H1 (cell line): ENCODE results near the gene BPIFB3. TPM values are rescaled to one million over a fixed set of nuclear protein-coding genes. Genes with fewer than 3 reads are reported as not detected.

Experiments used
- CTCF ChIA-PET: fragments of 300-600 bp; sonication (Branson Sonifier 250); formaldehyde crosslinking; loops from one replicate; lab custom pipeline; 2021; ENCODE audit not compliant: partially characterized antibody; lab: Charles Lee
- POLR2A ChIA-PET: fragments of 300-600 bp; sonication (Branson Sonifier 250); formaldehyde crosslinking; loops from one replicate; lab custom pipeline; 2021; ENCODE audit warnings: inconsistent platforms; ENCODE audit not compliant: partially characterized antibody; lab: Charles Lee
- DNase-seq, 2 experiments: peaks; one replicate each; pipeline versions ENCODE4 v3.0.0 to v3.0.0-alpha.2; 2010 to 2022; ENCODE audit warnings: low spot score in 2 of 2, low read depth in 1 of 2, mixed read lengths in 1 of 2
- FAIRE-seq: peaks from 2 replicates; lab custom pipeline; 2011; peaks lifted over from hg19 to GRCh38; lab: Jason Lieb, UNC
- H2AFZ ChIP-seq: 2 replicates; pipeline ENCODE4 v1.8.1; 2012; ENCODE audit warnings: low read length, inconsistent platforms
- H2AK5ac ChIP-seq: 2 replicates; pipeline ENCODE4 v1.6.1; 2013; ENCODE audit warnings: low read depth, low read length
- H2BK120ac ChIP-seq: replicated peaks from 2 replicates; pipeline ENCODE3; 2013; ENCODE audit warnings: low read depth, low read length, inconsistent platforms
- H2BK12ac ChIP-seq: 2 replicates; pipeline ENCODE4 v1.6.1; 2013; ENCODE audit warnings: low read depth, low read length
- H2BK15ac ChIP-seq: 2 replicates; pipeline ENCODE4 v1.6.1; 2013; ENCODE audit warnings: low read length
- H2BK20ac ChIP-seq: 2 replicates; pipeline ENCODE4 v1.6.1; 2013; ENCODE audit warnings: low read length
- H2BK5ac ChIP-seq: 2 replicates; pipeline ENCODE4 v1.6.1; 2013; ENCODE audit warnings: low read depth, low read length
- H3K14ac ChIP-seq: 2 replicates; pipeline ENCODE4 v1.6.1; 2013; ENCODE audit warnings: inconsistent platforms; ENCODE audit not compliant: insufficient read length
- H3K18ac ChIP-seq: 2 replicates; pipeline ENCODE4 v1.6.1; 2013; ENCODE audit warnings: low read length; ENCODE audit errors: extremely low read depth
- H3K23ac ChIP-seq: 2 replicates; pipeline ENCODE4 v1.6.1; 2013; ENCODE audit warnings: inconsistent platforms; ENCODE audit not compliant: insufficient read length
- H3K23me2 ChIP-seq: 2 replicates; pipeline ENCODE4 v1.6.1; 2013; ENCODE audit warnings: low read depth, low read length
- H3K27ac ChIP-seq: 2 replicates; pipeline ENCODE4 v1.6.1; 2011; ENCODE audit warnings: low read depth, low read length, inconsistent platforms
- H3K27me3 ChIP-seq, 4 experiments: replicated peaks in 1 of 4; 1 replicate in 1 of 4; 2 replicates in 3 of 4; pipeline versions ENCODE4 v1.6.1 to v1.8.1; 2011 to 2013; ENCODE audit warnings: low read length in 3 of 4, mild to moderate bottlenecking in 3 of 4, inconsistent platforms in 2 of 4, mixed read lengths in 2 of 4, moderate library complexity in 1 of 4; ENCODE audit not compliant: control insufficient read depth in 3 of 4, insufficient read depth in 3 of 4; ENCODE audit errors: extremely low read depth in 1 of 4
- H3K36me3 ChIP-seq, 4 experiments: 2 replicates each; pipeline versions ENCODE4 v1.6.1 to v1.8.1; 2011 to 2013; ENCODE audit warnings: mild to moderate bottlenecking in 4 of 4, low read length in 3 of 4, moderate library complexity in 2 of 4, control low read depth in 1 of 4, inconsistent platforms in 1 of 4; ENCODE audit not compliant: insufficient read depth in 4 of 4, control insufficient read depth in 2 of 4
- H3K4ac ChIP-seq: replicated peaks from 2 replicates; pipeline ENCODE3; 2013; ENCODE audit warnings: low read length, low read depth, mixed read lengths, inconsistent platforms; ENCODE audit not compliant: insufficient read length
- H3K4me1 ChIP-seq, 4 experiments: replicated peaks in 1 of 4; 1 replicate in 1 of 4; 2 replicates in 3 of 4; pipeline versions ENCODE4 v1.6.1 to v1.8.1; 2011 to 2013; ENCODE audit warnings: low read length in 3 of 4, inconsistent platforms in 2 of 4, mixed read lengths in 1 of 4; ENCODE audit not compliant: insufficient read depth in 4 of 4, control insufficient read depth in 3 of 4
- H3K4me2 ChIP-seq, 2 experiments: 2 replicates each; pipeline versions ENCODE4 v1.6.1 to v1.8.1; 2011 to 2013; ENCODE audit warnings: low read depth in 2 of 2, low read length in 2 of 2, control low read depth in 1 of 2, inconsistent platforms in 1 of 2, mild to moderate bottlenecking in 1 of 2; ENCODE audit not compliant: insufficient read depth in 1 of 2
- H3K4me3 ChIP-seq, 4 experiments: fragments of 200-600, 300-600 bp in 1 of 4; sonication (generic), shearing (Covaris generic), sonication (Bioruptor Twin) in 1 of 4; 2 replicates each; pipeline versions ENCODE4 v1.5.1 to v1.8.1; 2011 to 2016; ENCODE audit warnings: low read length in 4 of 4, low read depth in 3 of 4, control low read depth in 2 of 4, inconsistent platforms in 2 of 4, mild to moderate bottlenecking in 2 of 4, mixed read lengths in 1 of 4, moderate library complexity in 1 of 4; ENCODE audit not compliant: insufficient read depth in 2 of 4; ENCODE audit errors: extremely low read depth in 1 of 4
- H3K56ac ChIP-seq: replicated peaks from 2 replicates; pipeline ENCODE3; 2013; ENCODE audit warnings: low read depth, mild to moderate bottlenecking, mixed read lengths, low read length, inconsistent platforms; ENCODE audit not compliant: insufficient read length
- H3K79me1 ChIP-seq: 2 replicates; pipeline ENCODE4 v1.6.1; 2013; ENCODE audit warnings: low read depth, low read length, control low read depth
- H3K79me2 ChIP-seq, 2 experiments: 2 replicates each; pipeline versions ENCODE4 v1.6.1 to v1.8.1; 2012 to 2013; ENCODE audit warnings: low read length in 2 of 2, mild to moderate bottlenecking in 2 of 2, inconsistent platforms in 1 of 2; ENCODE audit not compliant: insufficient read depth in 2 of 2, control insufficient read depth in 1 of 2
- H3K9ac ChIP-seq, 4 experiments: replicated peaks in 1 of 4; 1 replicate in 1 of 4; 2 replicates in 3 of 4; pipeline versions ENCODE4 v1.6.1 to v1.8.1; 2011 to 2013; ENCODE audit warnings: low read depth in 3 of 4, low read length in 3 of 4, control low read depth in 2 of 4, mild to moderate bottlenecking in 2 of 4, moderate library complexity in 2 of 4, inconsistent platforms in 1 of 4; ENCODE audit errors: extremely low read depth in 1 of 4
- H3K9me3 ChIP-seq, 2 experiments: 2 replicates each; pipeline versions ENCODE4 v1.6.1 to v1.8.1; 2012 to 2013; ENCODE audit warnings: mild to moderate bottlenecking in 2 of 2, moderate library complexity in 2 of 2, control low read depth in 1 of 2, inconsistent platforms in 1 of 2, low read depth in 1 of 2, low read length in 1 of 2, mixed read lengths in 1 of 2; ENCODE audit not compliant: insufficient read depth in 2 of 2
- H4K20me1 ChIP-seq, 2 experiments: replicated peaks in 1 of 2; 2 replicates each; pipeline versions ENCODE3 to v1.8.1; 2011 to 2013; ENCODE audit warnings: inconsistent platforms in 2 of 2, low read length in 2 of 2, mild to moderate bottlenecking in 1 of 2; ENCODE audit not compliant: insufficient read depth in 2 of 2, control insufficient read depth in 1 of 2
- H4K5ac ChIP-seq: 2 replicates; pipeline ENCODE4 v1.6.1; 2013; ENCODE audit warnings: low read length, low read depth, mixed read lengths, inconsistent platforms; ENCODE audit not compliant: insufficient read length
- H4K8ac ChIP-seq: 2 replicates; pipeline ENCODE4 v1.8.0; 2013; ENCODE audit warnings: mild to moderate bottlenecking, moderate library complexity, low read length, inconsistent platforms; ENCODE audit not compliant: insufficient read depth; ENCODE audit errors: extremely low read depth
- H4K91ac ChIP-seq: replicated peaks from 2 replicates; pipeline ENCODE3; 2013; ENCODE audit warnings: low read length, mixed read lengths, inconsistent platforms; ENCODE audit not compliant: insufficient read length
- GABPA ChIP-seq: IDR thresholded peaks from 2 replicates; pipeline ENCODE4 v1.6.1; 2011; ENCODE audit warnings: mild to moderate bottlenecking, low read length, moderate library complexity, borderline replicate concordance; ENCODE audit not compliant: insufficient read depth
- RFX5 ChIP-seq: IDR thresholded peaks from 2 replicates; pipeline ENCODE4 v1.6.1; 2011; ENCODE audit warnings: low read depth, low read length, improper control_type of control experiment, borderline replicate concordance
- SP4 ChIP-seq: IDR thresholded peaks from 2 replicates; pipeline ENCODE4 v1.6.1; 2012; ENCODE audit warnings: low read length, inconsistent platforms
- SUZ12 ChIP-seq: fragments of 200-600 bp; sonication (generic); IDR thresholded peaks from 2 replicates; pipeline ENCODE4 v1.6.1; 2012; ENCODE audit warnings: mild to moderate bottlenecking, inconsistent platforms, low read length, moderate library complexity, mixed read lengths
- WGBS, 2 experiments: shearing (Covaris generic) in 1 of 2; methylation state at CpG; one replicate each; pipeline versions ENCODE4 v1.1.6 to v1.1.7; 2013 to 2015; ENCODE audit warnings: low lambda C conversion rate in 2 of 2, mixed read lengths in 2 of 2, inconsistent platforms in 1 of 2, low coverage in 1 of 2, missing lambda C conversion rate in 1 of 2; ENCODE audit not compliant: insufficient replicate concordance in 2 of 2, insufficient coverage in 1 of 2, insufficient read length in 1 of 2; ENCODE audit errors: extremely low coverage in 1 of 2, missing lambda C conversion rate in 1 of 2; 5-methylcytosine and 5-hydroxymethylcytosine counted together
- polyA plus RNA-seq, 7 experiments: library from polyadenylated mRNA; depleted of rRNA in 3 of 7; stranded (reverse) in 5 of 7; unstranded in 2 of 7; fragments of >200 nt in 5 of 7; fragments of 200-250 nt in 2 of 7; gene quantifications; 1 replicate in 5 of 7; 2 replicates in 1 of 7; 4 replicates in 1 of 7; pipeline versions ENCODE4 v1.2.1 to v1.2.3, GENCODE V29; 2011 to 2013; ENCODE audit warnings: missing spikeins in 2 of 7, mixed read lengths in 2 of 7
- total RNA-seq: library from RNA; stranded (reverse); fragmentation: NEBNext Ultra II Directional; extraction: Animal tissue kit (Norgen Biotek cat#: 25700); gene quantifications from 2 replicates; pipeline ENCODE4 v1.2.1, GENCODE V29; 2021

BPIFB3 gene
- total and polyA plus RNA-seq, 2 of the 8 experiments (the other 6 are each of a cell fraction or from before 2014, with no cell fraction given): not detected

GRCh38 chr20:33024243-33024560, 29.5 kb upstream of the BPIFB3 start:
- Histone ChIP-seq H3K4ac (no peak overlapping the region), H3K23ac (no peak overlapping the region), H4K5ac (no peak overlapping the region), H2BK20ac (no peak overlapping the region), H2AK5ac (no peak overlapping the region), H2BK5ac (no peak overlapping the region), H3K9ac (no peak overlapping the region), H2BK12ac (no peak overlapping the region), H3K14ac (no peak overlapping the region), H3K79me1 (no peaks in the 10 kb centered on the region), H4K91ac (no peak overlapping the region), H2BK120ac (no peak overlapping the region), H4K8ac (no peak overlapping the region), H3K27ac (no peak overlapping the region), H3K79me2 (no peaks in the 10 kb centered on the region), H2BK15ac (no peak overlapping the region), H3K27me3 (no peaks in the 10 kb centered on the region), H3K4me3 (no peak overlapping the region), H2AFZ (no peak overlapping the region), H3K4me1 (no peaks in the 10 kb centered on the region), H3K4me2 (no peak overlapping the region), H3K36me3 (no peaks in the 10 kb centered on the region), H4K20me1 (peaks cover 0 to 5% of the 10 kb centered on the region in 2 experiments), H3K18ac (no peak overlapping the region), H3K23me2 (peaks cover 8% of the 10 kb centered on the region; the same call in 1 of the 2 replicates), H3K9me3 (no peaks in the 10 kb centered on the region), H3K56ac (no peak overlapping the region)
- DNase-seq: no peak
- 93% methylated on average over 1 of the region's 1 CpG; no CpG with 5 or more reads in 1 of the 2 experiments for WGBS, 2 experiments
- POLR2A ChIA-PET: no interaction called here
- no peak for FAIRE-seq
- CTCF ChIA-PET: interaction anchor here (1.0 to 11.8 kb wide), 3 partner anchors 18 to 21 kb away, joined by 3 to 86 read pairs (median 4); partner anchors contain the start of genes BPIFB2 and SUN5
- TF ChIP-seq SP4: no peak
- no peak for TF ChIP-seq RFX5
- TF ChIP-seq SUZ12: no peak
- TF ChIP-seq GABPA: no peak
